Activated B cell treated with CpG ODN at 0.5 μM for 24 hours (primary cell): ENCODE results near the gene PACC1. TPM values are rescaled to one million over a fixed set of nuclear protein-coding genes. Genes with fewer than 3 reads are reported as not detected.

Experiments
- ATAC-seq: fragments of 200-7000 bp; cut with Tn5 transposase; one replicate; pipeline ENCODE4 v1.10.0; 2021; ENCODE audit warnings: low read depth, mild to moderate bottlenecking, moderate library complexity
- CTCF ChIA-PET: fragments of 350-600 bp; sonication (Branson Sonifier 250); formaldehyde crosslinking; loops from one replicate; lab custom pipeline; 2021; ENCODE audit warnings: antibody characterized with exemption; lab: Charles Lee
- POLR2A ChIA-PET: fragments of 350-600 bp; sonication (Branson Sonifier 250); formaldehyde crosslinking; loops from one replicate; lab custom pipeline; 2021; ENCODE audit warnings: antibody characterized with exemption; lab: Charles Lee
- DNase-seq: peaks from one replicate; pipeline ENCODE4 v3.0.0; 2022
- H3K27ac Mint-ChIP-seq: one replicate; pipeline ENCODE4 v1.8.0; 2020; ENCODE audit warnings: mixed read lengths
- H3K27me3 Mint-ChIP-seq: one replicate; pipeline ENCODE4 v1.8.0; 2021; ENCODE audit warnings: mixed read lengths
- H3K36me3 Mint-ChIP-seq: one replicate; pipeline ENCODE4 v1.8.0; 2021; ENCODE audit warnings: low read depth, mixed read lengths
- H3K4me1 Mint-ChIP-seq: one replicate; pipeline ENCODE4 v1.8.0; 2021; ENCODE audit warnings: mixed read lengths
- H3K4me3 Mint-ChIP-seq: one replicate; pipeline ENCODE4 v1.8.0; 2020; ENCODE audit warnings: mild to moderate bottlenecking, mixed read lengths
- H3K9me3 Mint-ChIP-seq: one replicate; pipeline ENCODE4 v1.8.0; 2020; ENCODE audit warnings: mixed read lengths
- intact Hi-C: fragments of 100-400 bp; cut with micrococcal nuclease; formaldehyde crosslinking; loops from one replicate; pipeline ENCODE4 v1.15.1; 2024
- total RNA-seq: library from RNA; stranded (reverse); gene quantifications from 2 replicates; pipeline ENCODE4 v1.2.3, GENCODE V29; 2022
- TF ChIP-seq, protein P1 (sequence below): fragments of 200-600 bp; IDR thresholded peaks from one replicate; pipeline ENCODE4 v1.8.0; 2022; ENCODE audit warnings: antibody characterized with exemption, mild to moderate bottlenecking

PACC1 gene
- total RNA-seq, 1 donor from 2014 or later: 20.0 TPM

- Mint-ChIP-seq H3K4me1 (peaks cover 4% of the 10 kb centered on the region), H3K36me3 (no peaks in the 10 kb centered on the region), H3K4me3 (no peak overlapping the region), H3K9me3 (no peaks in the 10 kb centered on the region), H3K27me3 (no peaks in the 10 kb centered on the region), H3K27ac (no peak overlapping the region)
- no peak for DNase-seq
- ChIA-PET POLR2A (interaction anchor here (0.5 to 1.7 kb wide), 4 partner anchors 41 to 339 kb away, joined by 3 to 6 read pairs (median 4); partner anchors contain the start of gene PACC1), CTCF (interaction anchor here (0.6 to 7.8 kb wide), 50 partner anchors 9 to 775 kb away, joined by 3 to 236 read pairs (median 5); partner anchors contain the start of genes DTL, INTS7, NENF and PACC1)
- intact Hi-C loops: loop anchor here (5.0 kb wide), 1 partner anchor 53 kb away; no protein-coding TSS in a partner anchor
- TF ChIP-seq, protein P1, sequence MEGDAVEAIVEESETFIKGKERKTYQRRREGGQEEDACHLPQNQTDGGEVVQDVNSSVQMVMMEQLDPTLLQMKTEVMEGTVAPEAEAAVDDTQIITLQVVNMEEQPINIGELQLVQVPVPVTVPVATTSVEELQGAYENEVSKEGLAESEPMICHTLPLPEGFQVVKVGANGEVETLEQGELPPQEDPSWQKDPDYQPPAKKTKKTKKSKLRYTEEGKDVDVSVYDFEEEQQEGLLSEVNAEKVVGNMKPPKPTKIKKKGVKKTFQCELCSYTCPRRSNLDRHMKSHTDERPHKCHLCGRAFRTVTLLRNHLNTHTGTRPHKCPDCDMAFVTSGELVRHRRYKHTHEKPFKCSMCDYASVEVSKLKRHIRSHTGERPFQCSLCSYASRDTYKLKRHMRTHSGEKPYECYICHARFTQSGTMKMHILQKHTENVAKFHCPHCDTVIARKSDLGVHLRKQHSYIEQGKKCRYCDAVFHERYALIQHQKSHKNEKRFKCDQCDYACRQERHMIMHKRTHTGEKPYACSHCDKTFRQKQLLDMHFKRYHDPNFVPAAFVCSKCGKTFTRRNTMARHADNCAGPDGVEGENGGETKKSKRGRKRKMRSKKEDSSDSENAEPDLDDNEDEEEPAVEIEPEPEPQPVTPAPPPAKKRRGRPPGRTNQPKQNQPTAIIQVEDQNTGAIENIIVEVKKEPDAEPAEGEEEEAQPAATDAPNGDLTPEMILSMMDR: no peak
- ATAC-seq: no peak
Measured at GRCh38 chr1:212455401-212455800, 40.7 kb upstream of the PACC1 start.

- Mint-ChIP-seq H3K4me3 (no peak overlapping the region), H3K36me3 (no peaks in the 10 kb centered on the region), H3K27ac (no peak overlapping the region), H3K9me3 (no peaks in the 10 kb centered on the region), H3K4me1 (peaks cover 4% of the 10 kb centered on the region), H3K27me3 (no peaks in the 10 kb centered on the region)
- TF ChIP-seq, protein P1: no peak
- DNase-seq: no peak
- ChIA-PET POLR2A (interaction anchor here (0.6 to 1.7 kb wide), 2 partner anchors 40 to 391 kb away, joined by 3 to 6 read pairs; partner anchors contain the start of gene PACC1), CTCF (interaction anchor here (0.6 to 7.8 kb wide), 15 partner anchors 23 to 774 kb away, joined by 3 to 236 read pairs (median 12); no protein-coding TSS in a partner anchor)
- intact Hi-C loops: loop anchor here (5.0 kb wide), 1 partner anchor 52 kb away; no protein-coding TSS in a partner anchor
- ATAC-seq: no peak
Measured at GRCh38 chr1:212454741-212455140, 40.1 kb upstream of the PACC1 start.

DNA sequence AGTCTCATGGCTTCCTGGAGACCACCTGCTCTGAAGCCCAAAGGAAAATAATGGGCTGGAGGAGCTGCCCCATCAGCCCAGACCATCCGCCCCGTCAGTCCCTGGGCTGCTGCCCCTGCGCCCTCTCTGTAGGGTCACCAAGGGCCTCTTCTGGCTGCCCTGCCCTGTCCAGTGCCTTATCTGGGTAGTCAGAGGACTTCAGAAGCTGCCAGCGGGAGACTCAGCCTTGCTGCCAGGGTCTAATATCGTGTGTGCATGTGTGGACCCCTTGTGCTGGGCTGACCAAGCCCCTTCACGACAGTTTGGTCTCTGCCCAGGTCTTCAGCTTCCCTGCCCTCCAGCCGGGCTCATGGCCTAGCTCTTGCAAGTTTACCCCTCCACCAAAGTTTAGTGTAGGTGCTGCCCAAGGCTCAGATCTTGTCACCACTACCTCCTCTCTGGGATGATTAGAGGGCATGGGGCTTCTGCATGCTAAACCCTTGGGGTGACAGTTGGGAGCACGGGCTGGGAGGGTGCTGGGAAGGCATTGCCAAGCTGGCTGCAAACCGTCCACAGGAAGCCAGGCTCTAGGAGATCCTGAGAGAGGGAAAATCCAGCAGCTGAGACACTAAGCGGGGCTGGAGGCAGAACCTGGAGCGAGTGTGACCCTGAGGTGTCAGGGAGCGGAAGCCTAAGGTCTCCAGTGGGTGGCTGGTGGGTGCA lies 38.6 kb upstream of the PACC1 start:
- peaks cover 4% of the 10 kb centered on the region for H3K4me1 Mint-ChIP-seq
- no peaks in the 10 kb centered on the region for H3K27me3 Mint-ChIP-seq
- H3K36me3 Mint-ChIP-seq: no peaks in the 10 kb centered on the region
- ATAC-seq (no peak), DNase-seq (no peak)
- CTCF ChIA-PET: interaction anchor here (0.6 to 7.8 kb wide), 6 partner anchors 25 to 768 kb away, joined by 3 to 236 read pairs (median 4); no protein-coding TSS in a partner anchor
- intact Hi-C loops: no loop called here
- no peaks in the 10 kb centered on the region for H3K9me3 Mint-ChIP-seq
- TF ChIP-seq, protein P1: no peak
- POLR2A ChIA-PET: interaction anchor here (0.6 to 1.4 kb wide), 2 partner anchors 384 to 418 kb away, joined by 3 to 4 read pairs; partner anchors contain the start of genes DTL and INTS7
- no peak overlapping the region for H3K4me3 Mint-ChIP-seq
- no peak overlapping the region for H3K27ac Mint-ChIP-seq

- intact Hi-C loops: no loop called here
- TF ChIP-seq, protein P1: no peak
- ATAC-seq (no peak), DNase-seq (no peak)
- H3K36me3 Mint-ChIP-seq: no peaks in the 10 kb centered on the region
- H3K4me3 Mint-ChIP-seq: no peak overlapping the region
- no peaks in the 10 kb centered on the region for H3K9me3 Mint-ChIP-seq
- H3K4me1 Mint-ChIP-seq: peaks cover 4% of the 10 kb centered on the region
- no peaks in the 10 kb centered on the region for H3K27me3 Mint-ChIP-seq
- ChIA-PET POLR2A (no interaction called here), CTCF (interaction anchor here (0.6 to 7.8 kb wide), 6 partner anchors 25 to 768 kb away, joined by 3 to 236 read pairs (median 4); no protein-coding TSS in a partner anchor)
- no peak overlapping the region for H3K27ac Mint-ChIP-seq
Measured at GRCh38 chr1:212452323-212453155, 37.9 kb upstream of the PACC1 start.
